HEK293 (cell line): Measurements from ENCODE around the gene SEMA4B.

Experiments
- TCF7L2 ChIP-seq: IDR thresholded peaks from 2 replicates; pipeline ENCODE4 v1.6.1; 2011; ENCODE audit warnings: low read depth, mild to moderate bottlenecking, inconsistent platforms, low read length, moderate library complexity, borderline replicate concordance
- ZBTB1 ChIP-seq: fragments of 450-650 bp; formaldehyde crosslinking; IDR thresholded peaks from 2 replicates; pipeline ENCODE4 v1.5.1; 2016; ENCODE audit warnings: missing biosample characterization, missing genetic modification characterization
- ZNF24 ChIP-seq: fragments of 450-650 bp; formaldehyde crosslinking; IDR thresholded peaks from 2 replicates; pipeline ENCODE4 v1.5.1; 2016; ENCODE audit warnings: missing biosample characterization, missing genetic modification characterization
- ZNF529 ChIP-seq: fragments of 450-650 bp; formaldehyde crosslinking; IDR thresholded peaks from 2 replicates; pipeline ENCODE4 v1.5.1; 2017; ENCODE audit warnings: missing genetic modification characterization, missing biosample characterization; ENCODE audit not compliant: insufficient replicate concordance
- TF ChIP-seq, protein P1 (sequence below): fragments of 450-650 bp; formaldehyde crosslinking; IDR thresholded peaks from 2 replicates; pipeline ENCODE4 v1.5.1; 2016; ENCODE audit warnings: missing biosample characterization, missing genetic modification characterization
- TF ChIP-seq, protein P2 (sequence below): fragments of 450-650 bp; formaldehyde crosslinking; IDR thresholded peaks from 2 replicates; pipeline ENCODE4 v1.5.1; 2016; ENCODE audit warnings: missing biosample characterization, missing genetic modification characterization, low read depth

GRCh38 chr15:90232196-90232595 lies 31.1 kb downstream of the SEMA4B start:
- TF ChIP-seq, protein P1, sequence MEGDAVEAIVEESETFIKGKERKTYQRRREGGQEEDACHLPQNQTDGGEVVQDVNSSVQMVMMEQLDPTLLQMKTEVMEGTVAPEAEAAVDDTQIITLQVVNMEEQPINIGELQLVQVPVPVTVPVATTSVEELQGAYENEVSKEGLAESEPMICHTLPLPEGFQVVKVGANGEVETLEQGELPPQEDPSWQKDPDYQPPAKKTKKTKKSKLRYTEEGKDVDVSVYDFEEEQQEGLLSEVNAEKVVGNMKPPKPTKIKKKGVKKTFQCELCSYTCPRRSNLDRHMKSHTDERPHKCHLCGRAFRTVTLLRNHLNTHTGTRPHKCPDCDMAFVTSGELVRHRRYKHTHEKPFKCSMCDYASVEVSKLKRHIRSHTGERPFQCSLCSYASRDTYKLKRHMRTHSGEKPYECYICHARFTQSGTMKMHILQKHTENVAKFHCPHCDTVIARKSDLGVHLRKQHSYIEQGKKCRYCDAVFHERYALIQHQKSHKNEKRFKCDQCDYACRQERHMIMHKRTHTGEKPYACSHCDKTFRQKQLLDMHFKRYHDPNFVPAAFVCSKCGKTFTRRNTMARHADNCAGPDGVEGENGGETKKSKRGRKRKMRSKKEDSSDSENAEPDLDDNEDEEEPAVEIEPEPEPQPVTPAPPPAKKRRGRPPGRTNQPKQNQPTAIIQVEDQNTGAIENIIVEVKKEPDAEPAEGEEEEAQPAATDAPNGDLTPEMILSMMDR (tag by site-specific recombination), result no peak
- TF ChIP-seq ZNF529 (tag by site-specific recombination), result no peak
- TF ChIP-seq ZBTB1 (tag by site-specific recombination), result no peak
- TF ChIP-seq TCF7L2, result no peak
- TF ChIP-seq, protein P2, sequence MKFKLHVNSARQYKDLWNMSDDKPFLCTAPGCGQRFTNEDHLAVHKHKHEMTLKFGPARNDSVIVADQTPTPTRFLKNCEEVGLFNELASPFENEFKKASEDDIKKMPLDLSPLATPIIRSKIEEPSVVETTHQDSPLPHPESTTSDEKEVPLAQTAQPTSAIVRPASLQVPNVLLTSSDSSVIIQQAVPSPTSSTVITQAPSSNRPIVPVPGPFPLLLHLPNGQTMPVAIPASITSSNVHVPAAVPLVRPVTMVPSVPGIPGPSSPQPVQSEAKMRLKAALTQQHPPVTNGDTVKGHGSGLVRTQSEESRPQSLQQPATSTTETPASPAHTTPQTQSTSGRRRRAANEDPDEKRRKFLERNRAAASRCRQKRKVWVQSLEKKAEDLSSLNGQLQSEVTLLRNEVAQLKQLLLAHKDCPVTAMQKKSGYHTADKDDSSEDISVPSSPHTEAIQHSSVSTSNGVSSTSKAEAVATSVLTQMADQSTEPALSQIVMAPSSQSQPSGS (tag by site-specific recombination), result no peak
- no peak for TF ChIP-seq ZNF24
